NCI-H146 treated with DMSO at 0.1 percent for 48 hours (cell line): ENCODE results near the gene CDK5RAP2.

Experiments used
- DNase-seq: peaks from one replicate; lab custom pipeline; 2025; ENCODE audit not compliant: unreplicated experiment; lab: John Stamatoyannopoulos, UW

CDK5RAP2 gene

DNA sequence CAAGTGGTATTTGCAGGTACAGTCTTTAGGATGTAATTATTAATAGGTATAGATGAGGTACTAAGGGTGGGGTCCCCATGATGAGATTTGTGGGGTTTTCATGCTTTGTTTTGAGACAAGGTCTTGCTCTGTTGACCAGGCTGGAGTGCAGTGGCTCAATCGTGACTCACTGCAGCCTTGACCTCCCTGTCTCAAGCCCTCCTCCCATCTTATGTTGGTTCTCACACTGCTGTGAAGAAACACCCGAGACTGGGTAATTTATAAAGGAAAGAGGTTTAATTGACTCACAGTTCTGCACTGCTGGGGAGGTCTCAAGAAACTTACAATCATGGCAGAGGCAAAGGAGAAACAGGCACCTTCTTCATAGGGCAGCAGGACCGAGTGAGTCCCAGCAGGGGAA, 217.5 kb downstream of the CDK5RAP2 start:
- DNase-seq = no peak

- no peak for DNase-seq
Measured at GRCh38 chr9:120361551-120361950, 218.4 kb downstream of the CDK5RAP2 start.

GRCh38 chr9:120360510-120360909, 219.5 kb downstream of the CDK5RAP2 start:
- DNase-seq = no peak

DNA sequence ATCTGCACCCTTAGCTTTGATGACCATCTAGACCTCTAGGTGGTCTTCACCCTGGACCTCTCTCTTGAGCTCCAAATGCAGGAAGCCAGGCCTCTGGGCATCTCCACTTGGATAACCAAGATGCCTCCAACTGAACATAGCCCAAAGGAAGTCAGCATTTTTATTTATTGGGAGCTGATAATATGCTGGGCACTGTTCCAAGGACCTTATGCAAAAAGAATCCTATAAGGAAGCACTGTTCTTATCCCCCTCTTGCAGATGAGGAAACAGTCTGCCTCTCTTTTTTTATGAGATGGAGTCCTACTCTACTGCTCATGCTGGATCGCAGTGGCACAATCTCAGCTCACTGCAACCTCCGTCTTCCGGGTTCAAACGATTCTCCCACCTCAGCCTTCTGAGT, 219.9 kb downstream of the CDK5RAP2 start:
- DNase-seq = no peak

DNA sequence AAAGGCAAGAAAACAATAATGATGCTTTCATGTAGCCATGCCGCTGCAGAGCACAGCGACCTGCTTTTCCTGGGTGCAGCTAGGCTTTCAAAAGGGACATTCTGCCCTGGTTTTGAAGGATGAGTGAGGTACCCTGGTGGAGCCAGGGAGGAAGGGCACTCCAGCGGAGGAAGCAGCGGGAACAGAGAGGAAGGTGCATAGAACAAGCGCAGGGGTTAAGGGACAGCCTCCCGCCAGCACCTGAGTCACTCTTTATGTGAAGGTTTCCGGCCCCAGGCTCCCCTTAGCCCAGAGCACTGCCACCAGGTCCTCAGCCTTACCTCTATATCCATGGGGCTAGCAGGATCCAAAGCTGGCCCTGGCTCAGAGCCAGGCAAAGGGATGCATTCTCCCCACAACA, 221.1 kb downstream of the CDK5RAP2 start:
- DNase-seq = no peak

DNA sequence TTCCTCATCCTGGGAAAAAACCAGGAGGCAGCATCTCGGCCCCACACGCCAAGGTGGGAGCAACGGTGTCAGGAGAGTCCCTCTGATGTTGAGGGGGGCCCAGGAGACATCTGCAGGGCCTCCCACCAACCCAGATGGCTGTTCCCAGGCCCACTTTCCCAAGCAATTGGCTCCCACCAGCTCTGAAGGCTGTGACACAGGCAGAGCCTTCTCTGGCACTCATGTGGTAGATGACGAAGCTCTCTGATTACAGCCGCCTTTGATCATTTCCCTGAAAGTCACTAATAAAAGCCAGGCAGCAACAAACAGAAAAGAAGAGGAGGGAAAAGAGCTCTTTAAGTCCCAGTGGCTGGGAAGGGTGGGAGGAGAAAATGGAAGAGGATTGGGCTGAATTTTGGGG, 226.5 kb downstream of the CDK5RAP2 start:
- DNase-seq = no peak

GRCh38 chr9:120351106-120351505, 228.9 kb downstream of the CDK5RAP2 start:
- no peak for DNase-seq

DNA sequence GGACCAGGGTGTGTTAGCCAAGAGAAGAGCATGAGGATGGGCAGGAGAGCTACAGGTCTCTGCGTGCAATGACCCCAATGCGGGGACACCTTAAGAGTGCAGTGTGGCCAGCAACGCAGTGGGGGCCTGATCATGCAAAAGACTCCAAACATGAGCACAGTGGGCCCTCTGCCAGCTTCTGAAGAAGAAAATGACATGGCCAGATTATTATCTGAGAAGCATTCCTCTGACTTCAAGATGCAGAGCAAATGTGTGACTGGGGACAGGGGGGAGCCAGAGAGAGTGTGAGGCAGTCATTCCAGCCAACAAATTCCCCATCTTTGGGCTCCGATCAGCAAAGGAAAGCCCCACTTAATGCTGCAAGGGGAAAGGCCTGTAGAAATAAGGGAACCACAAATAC, 229.4 kb downstream of the CDK5RAP2 start:
- DNase-seq = no peak

DNA sequence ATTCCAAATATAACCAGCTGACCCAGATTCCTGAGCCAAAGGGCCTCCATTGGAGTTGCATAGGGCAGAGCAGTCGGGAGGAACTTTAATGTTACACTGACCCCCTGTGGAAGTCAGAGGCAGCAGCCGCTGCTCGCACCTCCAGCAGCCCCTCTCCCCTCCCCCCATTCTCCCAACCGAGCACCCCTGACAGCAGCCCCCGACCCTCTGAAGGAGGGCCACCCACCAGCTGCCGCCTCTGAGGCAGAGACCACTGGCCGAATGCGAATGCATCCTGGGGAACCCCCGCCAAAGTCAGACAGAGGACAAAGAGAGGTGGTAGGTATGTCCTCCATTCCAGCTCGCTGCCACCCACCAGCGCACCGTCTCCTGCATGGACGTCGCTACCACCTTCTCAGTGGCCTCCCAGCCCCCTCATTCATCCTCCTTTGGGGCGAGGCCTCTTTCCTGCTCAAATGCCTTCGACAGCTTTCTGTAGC, 231.0 kb downstream of the CDK5RAP2 start:
- DNase-seq = peak; percentile 7

- no peak for DNase-seq
Measured at GRCh38 chr9:120345379-120345778, 234.6 kb downstream of the CDK5RAP2 start.

DNA sequence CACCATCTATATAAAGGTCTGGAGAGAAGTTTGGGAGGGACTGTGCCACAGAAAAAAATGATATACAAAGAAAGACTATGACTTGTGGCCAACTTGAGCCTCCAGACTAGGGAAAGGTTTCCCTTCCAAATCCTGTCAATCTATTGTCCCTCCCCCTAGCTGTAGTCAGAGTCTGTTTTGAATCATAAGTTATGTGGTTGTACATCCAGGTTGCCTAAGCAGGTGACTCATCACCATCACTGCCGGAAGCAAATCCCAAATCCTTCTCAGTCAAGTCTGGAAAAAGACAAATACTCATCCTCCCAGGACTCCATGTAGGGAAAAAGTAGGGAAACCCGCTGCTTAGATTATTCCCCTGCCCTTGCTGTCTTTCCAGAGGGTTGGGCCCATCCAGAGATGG, 235.7 kb downstream of the CDK5RAP2 start:
- no peak for DNase-seq

GRCh38 chr9:120343416-120343815, 236.6 kb downstream of the CDK5RAP2 start:
- DNase-seq = no peak
